SU-DHL-6 (cell line): Measurements from ENCODE around the gene GNE.
"Not testable (repeated sequence)": the region's sequence is repeated elsewhere in the genome, so short reads cannot be mapped to it uniquely, and the experiment has no call there.

ENCODE experiments used
- H2AFZ ChIP-seq: fragments of 200-600 bp; sonication (generic); 2 replicates; pipeline ENCODE4 v1.6.1; 2014; ENCODE audit warnings: low read depth, mild to moderate bottlenecking, moderate library complexity, mixed read lengths, antibody characterized with exemption, low read length; ENCODE audit not compliant: severe bottlenecking
- H3F3A ChIP-seq: fragments of 200-600 bp; shearing (Covaris generic); 2 replicates; pipeline ENCODE4 v1.6.0; 2016; ENCODE audit warnings: antibody characterized with exemption, mild to moderate bottlenecking; ENCODE audit not compliant: insufficient read depth
- H3K27ac ChIP-seq: fragments of 200-600 bp; sonication (generic); 2 replicates; pipeline ENCODE4 v1.5.1; 2016; ENCODE audit warnings: low read depth, mild to moderate bottlenecking, low read length, moderate library complexity, mixed read lengths
- H3K27me3 ChIP-seq: fragments of 200-600 bp; sonication (generic), shearing (Covaris generic); 2 replicates; pipeline ENCODE4 v1.6.0; 2014; ENCODE audit warnings: mild to moderate bottlenecking, low read length
- H3K36me3 ChIP-seq: fragments of 200-600 bp; sonication (generic); 2 replicates; pipeline ENCODE4 v1.6.1; 2014; ENCODE audit warnings: mild to moderate bottlenecking, low read length, mixed read lengths
- H3K4me2 ChIP-seq: fragments of 300-600, 200-600 bp; shearing (Covaris generic), sonication (generic); 2 replicates; pipeline ENCODE4 v1.6.0; 2014; ENCODE audit warnings: low read length, low read depth, mild to moderate bottlenecking; ENCODE audit not compliant: poor library complexity, severe bottlenecking
- H3K4me3 ChIP-seq: fragments of 200-600 bp; sonication (generic); 2 replicates; pipeline ENCODE4 v1.5.1; 2014; ENCODE audit warnings: antibody characterized with exemption, low read length, mild to moderate bottlenecking, mixed read lengths; ENCODE audit not compliant: insufficient read depth, poor library complexity, severe bottlenecking
- H3K79me2 ChIP-seq: fragments of 200-600 bp; sonication (generic); 2 replicates; pipeline ENCODE4 v1.6.1; 2014; ENCODE audit warnings: mild to moderate bottlenecking, low read length, moderate library complexity; ENCODE audit not compliant: insufficient read depth
- H3K9ac ChIP-seq: fragments of 200-600 bp; sonication (generic); 2 replicates; pipeline ENCODE4 v1.7.0; 2014; ENCODE audit warnings: mild to moderate bottlenecking, low read length
- H3K9me2 ChIP-seq: fragments of 200-600 bp; sonication (generic); replicated peaks from 2 replicates; pipeline ENCODE4 v1.6.1; 2014; ENCODE audit warnings: low read length; ENCODE audit not compliant: insufficient read depth
- H3K9me3 ChIP-seq: fragments of 200-600 bp; sonication (generic); 2 replicates; pipeline ENCODE4 v1.6.1; 2014; ENCODE audit warnings: low read length, mixed read lengths; ENCODE audit not compliant: insufficient read depth
- H4K20me1 ChIP-seq: fragments of 200-600 bp; sonication (generic); 2 replicates; pipeline ENCODE4 v1.6.1; 2014; ENCODE audit warnings: low read depth, mild to moderate bottlenecking, antibody characterized with exemption, low read length, moderate library complexity, mixed read lengths
- EZH2phosphoT487 ChIP-seq: fragments of 200-600 bp; sonication (generic), shearing (Covaris generic); conservative IDR thresholded peaks from 2 replicates; pipeline ENCODE4 v1.6.1; 2018; ENCODE audit warnings: mild to moderate bottlenecking, antibody characterized with exemption, low read length, moderate library complexity, mixed read lengths
- TF ChIP-seq, protein P1 (sequence below): fragments of 200-600 bp; sonication (generic); IDR thresholded peaks from one replicate; pipeline ENCODE4 v1.5.1; 2017; ENCODE audit warnings: antibody characterized with exemption, mild to moderate bottlenecking, low read length, moderate library complexity; ENCODE audit not compliant: insufficient read depth, poor library complexity, severe bottlenecking

GNE gene

DNA sequence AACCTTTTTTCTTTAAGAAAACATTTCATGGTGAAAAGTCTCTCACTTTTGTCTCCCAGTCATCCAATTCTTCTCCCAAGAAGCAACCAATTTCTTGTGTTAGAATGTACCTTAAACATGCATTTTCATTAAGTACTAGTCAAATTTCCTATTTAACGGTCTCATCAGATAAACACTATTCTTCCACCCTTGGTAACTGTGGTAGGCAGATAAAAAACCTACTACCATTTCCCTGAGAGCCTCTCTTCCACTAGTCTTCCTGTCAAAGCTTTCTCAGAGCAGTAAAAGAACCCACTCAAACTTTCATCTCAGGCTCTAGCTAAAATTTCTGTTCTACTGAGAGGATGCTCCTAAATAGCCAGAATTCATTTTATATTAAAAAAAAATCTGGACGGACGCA lies 10.9 kb downstream of the GNE start:
- Histone ChIP-seq H3K27me3 (no peaks in the 10 kb centered on the region), H3K9me3 (no peaks in the 10 kb centered on the region), H4K20me1 (peaks cover 2% of the 10 kb centered on the region), H3K27ac (no peak overlapping the region), H2AFZ (no peak overlapping the region), H3K9ac (no peak overlapping the region), H3F3A (peaks cover 3% of the 10 kb centered on the region; the same call in 1 of the 2 replicates), H3K4me3 (no peak overlapping the region), H3K79me2 (peaks cover 26% of the 10 kb centered on the region), H3K9me2 (no peaks in the 10 kb centered on the region), H3K4me2 (no peak overlapping the region), H3K36me3 (peaks cover 15% of the 10 kb centered on the region)
- TF ChIP-seq, protein P1, sequence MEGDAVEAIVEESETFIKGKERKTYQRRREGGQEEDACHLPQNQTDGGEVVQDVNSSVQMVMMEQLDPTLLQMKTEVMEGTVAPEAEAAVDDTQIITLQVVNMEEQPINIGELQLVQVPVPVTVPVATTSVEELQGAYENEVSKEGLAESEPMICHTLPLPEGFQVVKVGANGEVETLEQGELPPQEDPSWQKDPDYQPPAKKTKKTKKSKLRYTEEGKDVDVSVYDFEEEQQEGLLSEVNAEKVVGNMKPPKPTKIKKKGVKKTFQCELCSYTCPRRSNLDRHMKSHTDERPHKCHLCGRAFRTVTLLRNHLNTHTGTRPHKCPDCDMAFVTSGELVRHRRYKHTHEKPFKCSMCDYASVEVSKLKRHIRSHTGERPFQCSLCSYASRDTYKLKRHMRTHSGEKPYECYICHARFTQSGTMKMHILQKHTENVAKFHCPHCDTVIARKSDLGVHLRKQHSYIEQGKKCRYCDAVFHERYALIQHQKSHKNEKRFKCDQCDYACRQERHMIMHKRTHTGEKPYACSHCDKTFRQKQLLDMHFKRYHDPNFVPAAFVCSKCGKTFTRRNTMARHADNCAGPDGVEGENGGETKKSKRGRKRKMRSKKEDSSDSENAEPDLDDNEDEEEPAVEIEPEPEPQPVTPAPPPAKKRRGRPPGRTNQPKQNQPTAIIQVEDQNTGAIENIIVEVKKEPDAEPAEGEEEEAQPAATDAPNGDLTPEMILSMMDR = no peak
- TF ChIP-seq EZH2phosphoT487 = no peak

DNA sequence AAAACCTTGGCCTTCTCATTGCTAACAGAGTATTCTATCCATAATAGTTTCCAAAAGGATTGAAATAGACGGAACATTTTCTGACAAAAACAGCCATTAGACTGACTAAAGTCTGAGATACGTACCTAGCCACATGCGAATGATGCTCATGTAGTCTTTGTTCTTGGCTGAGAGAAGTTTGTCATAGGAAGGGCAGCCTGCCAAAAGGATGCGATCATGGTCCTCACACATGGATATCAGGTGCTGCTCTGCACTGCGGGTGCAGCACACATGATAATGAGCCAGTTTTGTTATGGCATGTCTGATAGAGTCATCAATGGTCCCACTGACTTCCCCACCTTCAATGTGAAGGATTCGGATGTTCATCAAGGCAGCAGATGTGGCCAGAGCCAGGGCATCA lies 12.3 kb downstream of the GNE start:
- H3K79me2 ChIP-seq = peaks cover 16% of the 10 kb centered on the region
- no peaks in the 10 kb centered on the region; the same call in 1 of the 2 replicates for H4K20me1 ChIP-seq
- peaks cover 19% of the 10 kb centered on the region for H3K36me3 ChIP-seq

DNA sequence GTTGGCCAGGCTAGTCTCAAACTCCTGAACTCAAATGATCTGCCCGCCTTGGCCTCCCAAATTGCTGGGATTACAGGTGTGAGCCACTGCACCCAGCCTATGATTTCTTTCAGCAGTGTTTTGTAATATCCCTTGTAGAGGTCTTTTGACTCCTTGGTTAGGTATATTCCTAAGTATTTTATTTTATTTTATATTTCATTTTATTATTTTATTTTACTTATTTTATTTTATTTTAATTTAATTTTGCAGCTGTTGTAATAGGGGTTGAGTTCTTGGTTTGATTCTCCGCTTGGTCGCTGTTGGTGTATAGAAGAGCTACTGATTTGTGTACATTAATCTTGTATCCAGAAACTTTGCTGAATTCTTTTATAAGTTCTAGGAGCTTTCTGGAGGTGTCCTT lies 18.6 kb downstream of the GNE start:
- not testable (repeated sequence) for H3K27ac ChIP-seq, H3K9me2 ChIP-seq, H4K20me1 ChIP-seq, H3K27me3 ChIP-seq, H3K9ac ChIP-seq, H3F3A ChIP-seq, H3K9me3 ChIP-seq, H2AFZ ChIP-seq, H3K4me3 ChIP-seq, H3K79me2 ChIP-seq, H3K4me2 ChIP-seq
- peaks cover 11% of the 10 kb centered on the region; the same call in 1 of the 2 replicates for H3K36me3 ChIP-seq

More for the DNA sequence above, 12.3 kb downstream of the GNE start:
- H3K27me3 ChIP-seq = no peaks in the 10 kb centered on the region
- H3K4me3 ChIP-seq = no peak overlapping the region
- H3K9me2 ChIP-seq = no peaks in the 10 kb centered on the region
- no peak overlapping the region for H2AFZ ChIP-seq
- no peak overlapping the region for H3K27ac ChIP-seq
- H3F3A ChIP-seq = 0 out of 2 replicates have a peak, but pooled peaks cover 3% of the 10 kb centered on the region
- H3K4me2 ChIP-seq = no peak overlapping the region
- no peaks in the 10 kb centered on the region for H3K9me3 ChIP-seq
- TF ChIP-seq EZH2phosphoT487 = no peak
- TF ChIP-seq, protein P1 = no peak
- no peak overlapping the region for H3K9ac ChIP-seq

DNA sequence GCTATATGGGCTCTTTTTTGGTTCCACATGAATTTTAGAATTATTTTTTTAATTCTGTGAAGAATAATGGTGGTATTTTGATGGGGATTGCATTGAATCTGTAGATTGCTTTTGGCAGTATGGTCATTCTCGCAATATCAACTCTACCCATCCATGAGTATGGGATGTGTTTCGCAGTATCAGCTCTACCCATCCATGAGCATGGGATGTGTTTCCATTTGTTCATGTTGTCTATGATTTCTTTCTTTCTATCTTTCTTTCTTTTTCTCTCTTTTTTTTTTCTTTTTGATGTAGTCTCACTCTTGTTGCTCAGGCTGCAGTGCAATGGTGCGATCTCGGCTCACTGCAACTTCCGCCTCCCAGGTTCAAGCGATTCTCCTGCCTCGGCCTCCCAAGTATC lies 19.0 kb downstream of the GNE start:
- not testable (repeated sequence) for H3K27ac ChIP-seq, H3K79me2 ChIP-seq, H3K9me3 ChIP-seq, H3K9me2 ChIP-seq, H4K20me1 ChIP-seq, H3K9ac ChIP-seq, H3F3A ChIP-seq, H3K27me3 ChIP-seq, H2AFZ ChIP-seq, H3K36me3 ChIP-seq, H3K4me3 ChIP-seq, H3K4me2 ChIP-seq
